Measurements from ENCODE around the gene KHDRBS2.

The KHDRBS2 gene

DNA sequence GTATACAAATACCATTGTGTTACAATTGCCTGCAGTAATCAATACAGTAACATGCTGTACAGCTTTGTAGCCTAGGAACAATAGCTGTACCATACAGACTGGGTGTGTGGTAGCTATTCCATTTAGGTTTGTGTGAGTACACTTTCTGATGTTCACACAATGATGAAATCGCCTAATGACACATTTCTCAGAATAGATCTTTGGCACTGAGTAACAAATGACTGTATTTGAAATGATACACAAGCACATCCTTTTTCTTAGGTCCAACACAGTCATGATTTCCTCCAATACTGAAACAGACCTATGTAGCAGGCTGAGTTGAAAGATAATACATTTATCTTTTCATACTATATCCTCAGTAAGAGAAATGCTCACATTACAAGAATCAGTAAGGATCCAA is 13.9 kb downstream of the KHDRBS2 start:
- no peak for TF ChIP-seq JUND (IDR thresholded peaks at IDR 0.05; ENCODE audit: low read depth)
- in situ Hi-C loops (cut with HindIII; ENCODE audit: low pct_unique_long_range_greater_than_20kb, low sequenced_read_pairs) = no loop called here
- no peak for DNase-seq (ENCODE audit: low read depth in 1 of 2, low spot score in 1 of 2)

DNA sequence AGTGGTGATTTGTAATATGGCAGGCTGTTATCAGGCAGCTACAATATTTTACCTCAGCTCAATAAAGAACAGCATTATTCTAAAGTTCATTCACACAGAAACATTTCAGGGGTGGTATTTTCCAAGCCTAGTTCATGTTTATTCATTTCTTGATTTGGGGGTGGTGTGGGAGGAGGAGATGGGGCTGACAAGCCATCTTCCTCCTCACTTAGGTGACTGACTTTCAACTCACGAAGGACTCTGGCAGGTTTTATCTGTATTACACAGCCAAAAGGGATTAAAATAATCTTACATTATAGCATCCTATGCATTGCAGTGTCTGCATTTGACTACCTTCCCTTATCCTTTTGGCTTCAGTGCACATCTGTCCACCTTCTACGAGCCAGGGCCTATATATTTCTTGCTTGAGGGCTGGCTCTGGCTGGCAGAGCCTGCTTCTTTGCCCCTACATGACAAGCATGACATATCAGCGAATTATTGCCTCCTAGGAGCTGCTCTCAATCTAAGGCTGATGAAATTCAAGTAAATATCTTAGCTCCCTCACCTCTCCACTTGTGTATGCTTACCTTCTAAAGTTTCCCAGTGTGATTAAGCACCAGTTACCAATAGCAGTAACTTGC is 20.0 kb downstream of the KHDRBS2 start:
- no peak for TF ChIP-seq JUND (IDR thresholded peaks at IDR 0.05; ENCODE audit: low read depth)
- DNase-seq (ENCODE audit: low read depth in 1 of 2, low spot score in 1 of 2) = no peak
- in situ Hi-C loops (cut with HindIII; ENCODE audit: low pct_unique_long_range_greater_than_20kb, low sequenced_read_pairs) = no loop called here

DNA sequence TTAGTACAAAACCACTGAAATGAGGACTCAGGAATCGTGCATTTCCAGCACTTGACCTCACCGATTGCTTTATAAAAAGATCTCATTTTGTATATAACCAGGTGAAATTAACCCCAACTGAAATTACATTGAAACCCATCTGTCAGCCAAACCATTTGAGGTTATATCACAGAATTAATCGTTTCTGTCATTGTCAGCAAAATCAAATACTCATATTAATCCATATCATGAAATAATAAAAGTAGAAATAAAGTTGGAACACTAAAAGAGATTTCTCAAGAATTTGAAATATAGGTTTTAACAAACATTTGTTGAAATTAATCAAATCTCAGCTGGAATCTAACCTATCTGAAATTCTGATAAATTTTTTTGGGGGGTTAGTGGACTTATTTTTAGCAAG is 23.7 kb downstream of the KHDRBS2 start:
- DNase-seq (ENCODE audit: low read depth in 1 of 2, low spot score in 1 of 2) = no peak
- in situ Hi-C loops (cut with HindIII; ENCODE audit: low pct_unique_long_range_greater_than_20kb, low sequenced_read_pairs) = no loop called here
- no peak for TF ChIP-seq JUND (IDR thresholded peaks at IDR 0.05; ENCODE audit: low read depth)

DNA sequence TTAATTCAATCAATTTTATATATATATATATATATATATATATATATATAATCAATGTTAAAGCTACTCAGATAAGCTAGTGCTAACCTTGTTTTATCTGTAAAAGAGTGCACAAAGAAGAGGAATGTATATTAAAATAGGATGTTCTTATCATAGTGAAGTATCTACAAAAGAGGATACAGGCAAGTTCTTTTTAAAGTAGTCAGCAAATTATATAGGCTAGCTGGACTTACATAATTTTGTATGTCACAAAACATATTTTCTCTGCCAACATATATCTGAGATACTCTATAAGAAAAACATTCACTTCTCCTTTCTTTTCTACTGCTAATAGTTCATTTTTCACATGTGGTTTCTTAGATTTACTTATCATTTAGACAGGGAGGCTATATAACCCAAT is 39.9 kb downstream of the KHDRBS2 start:
- TF ChIP-seq JUND (IDR thresholded peaks at IDR 0.05; ENCODE audit: low read depth) = no peak
- in situ Hi-C loops (cut with HindIII; ENCODE audit: low pct_unique_long_range_greater_than_20kb, low sequenced_read_pairs) = no loop called here

DNA sequence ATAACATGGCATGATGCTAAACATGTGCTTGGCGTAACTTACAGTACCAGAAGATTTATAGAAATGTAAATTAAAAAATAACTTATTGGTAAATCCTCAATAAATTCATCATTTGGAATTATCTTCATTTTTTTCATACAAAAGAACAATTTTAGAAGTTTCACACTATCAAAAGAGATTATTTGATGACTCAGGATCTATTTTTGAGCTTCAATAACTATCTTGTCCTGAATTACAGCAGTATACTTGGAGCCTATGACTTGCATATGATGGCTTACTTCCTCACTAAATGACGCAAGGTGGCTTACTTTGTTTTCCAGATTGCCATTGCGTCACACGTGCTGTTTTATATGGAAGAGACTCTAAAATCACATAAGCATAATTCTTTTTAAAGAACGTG is 49.2 kb downstream of the KHDRBS2 start:
- in situ Hi-C loops (cut with HindIII; ENCODE audit: low pct_unique_long_range_greater_than_20kb, low sequenced_read_pairs) = no loop called here
- no peak for TF ChIP-seq JUND (IDR thresholded peaks at IDR 0.05; ENCODE audit: low read depth)

More for the DNA sequence above, 39.9 kb downstream of the KHDRBS2 start:
- no peak for DNase-seq (ENCODE audit: low read depth in 1 of 2, low spot score in 1 of 2)

DNA sequence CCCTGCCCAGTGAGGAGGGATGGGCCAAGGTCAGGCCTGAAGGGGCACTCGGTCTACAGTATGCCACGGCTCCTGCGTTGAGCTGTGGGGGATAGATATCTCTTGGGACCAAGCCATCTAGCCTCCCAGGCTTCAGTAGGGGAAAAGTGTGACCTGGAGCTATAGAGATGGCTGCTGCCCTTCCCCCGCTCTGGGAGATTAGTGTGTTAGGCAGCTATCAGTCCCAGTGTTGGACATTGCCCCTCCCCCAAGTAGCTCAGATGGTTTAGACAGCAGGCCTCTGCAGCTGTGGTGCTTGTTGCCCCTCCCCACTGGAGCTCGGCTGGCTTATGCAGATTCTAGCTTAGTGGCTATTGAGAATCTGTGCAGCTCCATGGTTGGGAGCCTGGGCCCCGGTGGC is 56.8 kb downstream of the KHDRBS2 start:
- DNase-seq (ENCODE audit: low read depth in 1 of 2, low spot score in 1 of 2) = no peak
- in situ Hi-C loops (cut with HindIII; ENCODE audit: low pct_unique_long_range_greater_than_20kb, low sequenced_read_pairs) = no loop called here
- TF ChIP-seq JUND (IDR thresholded peaks at IDR 0.05; ENCODE audit: low read depth) = no peak

More for the DNA sequence above, 49.2 kb downstream of the KHDRBS2 start:
- no peak for DNase-seq (ENCODE audit: low read depth in 1 of 2, low spot score in 1 of 2)

DNA sequence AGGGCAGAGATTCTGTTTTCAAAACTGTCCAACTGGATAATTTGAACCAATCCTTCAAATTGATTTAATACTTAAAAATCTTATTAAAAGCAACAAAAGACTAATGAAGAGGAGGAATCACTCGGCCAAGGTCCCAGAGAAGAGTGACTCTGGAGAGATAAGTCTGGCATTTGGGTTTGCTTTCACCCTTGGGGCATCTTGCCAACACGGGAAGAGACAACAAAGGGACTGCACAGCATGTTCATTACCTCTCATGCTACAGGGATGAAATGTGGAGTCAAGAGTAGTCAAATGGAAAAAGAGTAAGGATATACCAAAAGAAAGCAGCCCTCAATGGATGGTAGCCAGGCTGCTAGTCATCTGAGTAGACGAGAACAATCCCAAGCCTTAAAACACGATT is 68.2 kb downstream of the KHDRBS2 start:
- TF ChIP-seq JUND (IDR thresholded peaks at IDR 0.05; ENCODE audit: low read depth) = no peak
- in situ Hi-C loops (cut with HindIII; ENCODE audit: low pct_unique_long_range_greater_than_20kb, low sequenced_read_pairs) = no loop called here
- DNase-seq (ENCODE audit: low read depth in 1 of 2, low spot score in 1 of 2) = no peak

DNA sequence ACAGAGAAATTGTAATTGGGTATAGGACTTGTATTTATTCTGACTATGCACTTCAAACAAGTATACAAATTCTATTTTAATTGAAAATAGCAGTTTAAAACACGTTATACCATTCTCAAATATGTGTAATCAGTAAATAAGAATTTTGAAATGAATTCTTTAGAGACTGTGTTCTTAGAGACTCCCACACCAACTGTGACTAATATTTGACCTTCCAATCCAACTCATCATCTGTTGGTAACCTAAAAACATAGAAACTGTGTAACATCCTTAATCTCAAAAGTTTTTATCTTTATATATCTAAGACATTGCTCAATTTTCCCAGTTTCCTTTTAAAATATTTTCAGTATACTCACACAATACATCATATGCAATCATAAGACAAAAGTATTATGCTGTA is 83.9 kb downstream of the KHDRBS2 start:
- no peak for TF ChIP-seq JUND (IDR thresholded peaks at IDR 0.05; ENCODE audit: low read depth)

DNA sequence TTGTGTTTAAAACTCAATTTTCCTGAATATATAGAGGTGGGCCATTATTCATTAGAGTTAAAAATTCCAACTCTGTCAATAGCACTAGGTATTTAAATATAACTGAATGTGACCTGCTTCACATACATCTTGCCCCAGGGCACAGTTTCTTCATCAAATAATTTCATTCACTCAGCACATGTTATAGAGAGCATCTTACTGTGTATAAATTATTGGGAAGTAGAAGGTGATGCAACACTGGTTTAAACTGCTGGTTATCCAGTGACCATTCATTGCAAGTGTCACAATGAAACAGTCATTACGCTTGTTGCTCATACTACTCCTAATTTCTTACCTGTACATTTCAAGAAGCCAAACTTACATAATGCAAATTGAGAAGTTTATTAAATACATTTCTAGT is 93.4 kb downstream of the KHDRBS2 start:
- no peak for DNase-seq (ENCODE audit: low read depth in 1 of 2, low spot score in 1 of 2)
- in situ Hi-C loops (cut with HindIII; ENCODE audit: low pct_unique_long_range_greater_than_20kb, low sequenced_read_pairs) = no loop called here
- TF ChIP-seq JUND (IDR thresholded peaks at IDR 0.05; ENCODE audit: low read depth) = no peak

More for the DNA sequence above, 83.9 kb downstream of the KHDRBS2 start:
- in situ Hi-C loops (cut with HindIII; ENCODE audit: low pct_unique_long_range_greater_than_20kb, low sequenced_read_pairs) = no loop called here
- DNase-seq (ENCODE audit: low read depth in 1 of 2, low spot score in 1 of 2) = no peak

DNA sequence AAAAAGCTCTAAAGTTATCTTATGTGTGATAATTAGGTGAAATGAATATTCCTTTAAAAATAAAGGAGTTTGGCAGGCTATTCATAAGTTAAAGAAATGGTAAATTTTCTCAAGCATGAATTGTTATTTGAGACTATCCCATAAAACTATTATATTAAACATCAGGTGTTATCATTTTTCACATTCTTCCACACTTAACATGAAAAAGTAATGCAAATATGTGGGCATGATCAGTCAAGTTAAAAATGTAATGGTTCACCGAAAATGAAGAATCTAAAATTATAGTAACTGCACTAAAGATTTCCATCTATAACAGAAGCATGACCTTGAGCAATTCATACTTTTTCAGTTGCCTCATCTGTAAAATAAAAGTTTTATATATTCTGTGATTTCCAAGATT is 110.8 kb downstream of the KHDRBS2 start:
- no peak for TF ChIP-seq JUND (IDR thresholded peaks at IDR 0.05; ENCODE audit: low read depth)
- in situ Hi-C loops (cut with HindIII; ENCODE audit: low pct_unique_long_range_greater_than_20kb, low sequenced_read_pairs) = no loop called here
- DNase-seq (ENCODE audit: low read depth in 1 of 2, low spot score in 1 of 2) = no peak

DNA sequence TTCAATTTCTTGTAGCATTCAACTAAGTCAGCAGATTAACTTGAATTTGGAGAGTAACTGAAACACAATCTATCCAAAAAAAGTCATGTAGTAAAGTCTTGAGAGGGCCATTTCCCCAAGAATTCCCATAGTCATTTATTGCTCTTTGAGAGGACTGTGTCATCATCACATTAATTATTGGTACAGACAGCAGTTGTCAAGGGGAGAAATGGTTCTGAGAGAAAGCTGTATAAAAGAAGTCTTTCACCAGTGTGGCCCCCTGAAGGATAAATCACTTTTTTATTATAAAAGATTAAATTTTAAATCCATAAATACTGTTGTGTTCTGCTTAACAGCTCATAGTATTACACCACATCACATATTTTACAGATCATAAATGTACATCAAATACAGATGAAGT is 111.5 kb downstream of the KHDRBS2 start:
- in situ Hi-C loops (cut with HindIII; ENCODE audit: low pct_unique_long_range_greater_than_20kb, low sequenced_read_pairs) = no loop called here
- DNase-seq (ENCODE audit: low read depth in 1 of 2, low spot score in 1 of 2) = no peak
- no peak for TF ChIP-seq JUND (IDR thresholded peaks at IDR 0.05; ENCODE audit: low read depth)

DNA sequence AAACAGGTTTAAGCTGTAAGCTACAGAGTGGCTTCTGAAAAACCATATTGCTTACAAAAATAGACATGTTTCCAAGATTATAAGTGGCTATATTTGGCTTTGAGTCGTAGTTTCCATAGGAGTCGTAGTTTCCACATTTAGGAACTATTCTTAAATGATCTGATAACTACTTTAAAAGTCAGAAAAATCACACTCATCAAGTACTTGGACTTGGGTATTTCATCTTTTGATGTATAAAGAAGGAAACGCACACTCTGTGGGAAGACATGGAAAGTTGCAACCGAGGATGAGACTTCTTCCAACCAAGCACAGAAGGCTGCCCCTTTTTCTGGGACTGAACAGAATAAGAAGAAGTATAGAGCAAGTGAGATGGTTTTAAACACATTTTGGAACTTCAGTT is 118.3 kb downstream of the KHDRBS2 start:
- in situ Hi-C loops (cut with HindIII; ENCODE audit: low pct_unique_long_range_greater_than_20kb, low sequenced_read_pairs) = no loop called here

DNA sequence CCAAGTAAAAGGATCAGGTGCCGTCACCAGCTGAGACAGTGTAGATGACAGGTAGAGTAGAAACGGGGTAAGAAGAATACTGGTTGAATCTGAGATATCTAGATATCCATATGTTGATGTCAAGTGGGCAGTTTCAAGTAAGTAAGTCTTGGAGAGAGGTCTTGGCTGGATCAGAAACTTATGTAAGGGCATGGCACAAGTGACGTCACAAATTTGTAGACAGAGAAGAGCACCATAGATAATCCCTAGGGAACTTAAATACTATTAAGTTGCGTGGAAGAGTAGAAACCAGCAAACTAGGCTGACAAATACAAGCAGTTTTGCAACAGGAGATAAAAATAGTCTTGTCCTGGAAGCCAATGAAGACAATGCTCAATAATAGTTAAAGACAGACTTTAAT is 123.2 kb downstream of the KHDRBS2 start:
- in situ Hi-C loops (cut with HindIII; ENCODE audit: low pct_unique_long_range_greater_than_20kb, low sequenced_read_pairs) = no loop called here
- DNase-seq (ENCODE audit: low read depth in 1 of 2, low spot score in 1 of 2) = no peak
- no peak for TF ChIP-seq JUND (IDR thresholded peaks at IDR 0.05; ENCODE audit: low read depth)

More for the DNA sequence above, 118.3 kb downstream of the KHDRBS2 start:
- DNase-seq (ENCODE audit: low read depth in 1 of 2, low spot score in 1 of 2) = no peak
- TF ChIP-seq JUND (IDR thresholded peaks at IDR 0.05; ENCODE audit: low read depth) = no peak

DNA sequence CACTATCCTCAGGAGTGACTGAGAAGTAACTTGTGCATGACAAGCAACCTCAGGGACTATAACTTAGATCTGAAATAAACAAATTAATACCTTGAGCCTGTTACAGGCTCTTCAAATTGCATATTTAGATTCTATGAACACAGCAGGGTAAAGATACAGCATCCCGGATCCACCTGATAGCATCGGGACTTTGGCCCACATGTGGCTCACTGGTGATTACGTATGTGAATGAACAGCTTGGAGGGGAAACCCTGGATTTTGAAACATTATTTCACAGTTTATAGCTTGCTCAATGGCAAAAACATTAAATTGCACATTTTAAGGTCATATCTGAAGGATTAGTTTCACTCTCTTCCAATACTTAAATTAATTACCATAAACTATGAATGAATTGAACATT is 133.2 kb downstream of the KHDRBS2 start:
- in situ Hi-C loops (cut with HindIII; ENCODE audit: low pct_unique_long_range_greater_than_20kb, low sequenced_read_pairs) = no loop called here
- no peak for TF ChIP-seq JUND (IDR thresholded peaks at IDR 0.05; ENCODE audit: low read depth)
- no peak for DNase-seq (ENCODE audit: low read depth in 1 of 2, low spot score in 1 of 2)
